DMS53 treated with DMSO at 0.1 percent for 48 hours (cell line): ENCODE measurements around the gene SLC35F3.
"Not testable (repeated sequence)": the region's sequence is repeated elsewhere in the genome, so short reads cannot be mapped to it uniquely, and the experiment has no call there.

Experiments
- DNase-seq: peaks from one replicate; lab custom pipeline; 2025; ENCODE audit not compliant: unreplicated experiment; lab: John Stamatoyannopoulos, UW

Gene SLC35F3

GRCh38 chr1:234185438-234185837 lies 281.0 kb downstream of the SLC35F3 start:
- DNase-seq = no peak

GRCh38 chr1:234186037-234186688 lies 281.7 kb downstream of the SLC35F3 start:
- DNase-seq = no peak

DNA sequence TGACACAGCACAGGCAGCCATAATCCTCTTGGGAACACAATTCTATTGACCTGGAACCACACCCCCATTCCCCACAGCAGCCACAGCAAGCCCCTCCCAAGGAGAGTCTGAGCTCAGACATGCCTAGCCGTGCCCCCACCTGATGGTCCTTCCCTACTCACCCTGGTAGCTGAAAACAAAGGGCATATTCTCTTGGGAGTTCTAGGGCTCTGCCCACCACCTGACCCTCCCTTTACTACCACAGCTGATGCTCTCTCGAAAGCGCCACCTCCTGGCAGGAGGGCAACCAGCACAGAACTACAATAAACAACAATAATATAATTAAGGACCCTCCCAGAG lies 283.9 kb downstream of the SLC35F3 start:
- DNase-seq = no peak

- no peak for DNase-seq
Measured at GRCh38 chr1:234197839-234198238, 293.4 kb downstream of the SLC35F3 start.

- no peak for DNase-seq
Measured at GRCh38 chr1:234199476-234200127, 295.1 kb downstream of the SLC35F3 start.

DNA sequence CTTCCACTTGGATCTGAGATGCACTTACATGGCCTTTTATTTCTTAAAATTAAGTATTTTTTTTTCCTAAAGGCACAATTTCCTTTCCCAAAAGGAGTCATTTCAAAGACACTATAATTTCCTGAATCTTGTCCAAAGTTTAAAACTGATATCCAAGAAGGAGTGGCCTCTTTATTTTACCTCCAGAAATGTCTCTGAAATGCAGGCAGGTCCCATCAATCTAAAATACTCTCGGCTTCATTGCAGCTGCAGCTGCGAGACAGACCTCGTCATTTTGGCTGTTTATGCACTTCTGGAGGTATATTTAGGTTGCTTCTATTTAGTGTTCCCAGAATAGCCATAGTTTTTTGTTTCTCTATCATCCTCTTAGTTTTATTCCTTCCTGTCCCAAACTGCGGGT lies 296.1 kb downstream of the SLC35F3 start:
- DNase-seq = no peak

- DNase-seq = no peak
Measured at GRCh38 chr1:234201600-234201999, 297.1 kb downstream of the SLC35F3 start.

DNA sequence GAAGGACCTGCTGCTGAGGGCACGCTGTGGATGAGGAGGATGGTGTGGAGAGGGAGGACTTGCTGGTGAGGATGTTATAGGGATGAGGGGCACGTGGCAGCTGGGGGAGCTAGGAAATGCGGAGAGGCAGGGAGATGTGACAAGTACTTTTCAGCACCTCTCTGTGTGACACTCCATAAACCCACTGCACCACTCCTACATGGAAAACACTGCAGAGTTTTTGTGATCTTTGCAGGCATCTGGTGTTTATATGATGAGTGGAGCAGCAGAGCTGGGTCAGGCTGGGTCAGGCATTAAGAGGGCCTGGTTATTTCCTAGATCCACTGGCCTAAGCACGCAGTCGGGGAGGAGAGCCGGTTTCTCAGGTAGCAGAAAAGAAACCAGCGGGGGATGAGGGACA lies 301.5 kb downstream of the SLC35F3 start:
- DNase-seq = no peak

DNA sequence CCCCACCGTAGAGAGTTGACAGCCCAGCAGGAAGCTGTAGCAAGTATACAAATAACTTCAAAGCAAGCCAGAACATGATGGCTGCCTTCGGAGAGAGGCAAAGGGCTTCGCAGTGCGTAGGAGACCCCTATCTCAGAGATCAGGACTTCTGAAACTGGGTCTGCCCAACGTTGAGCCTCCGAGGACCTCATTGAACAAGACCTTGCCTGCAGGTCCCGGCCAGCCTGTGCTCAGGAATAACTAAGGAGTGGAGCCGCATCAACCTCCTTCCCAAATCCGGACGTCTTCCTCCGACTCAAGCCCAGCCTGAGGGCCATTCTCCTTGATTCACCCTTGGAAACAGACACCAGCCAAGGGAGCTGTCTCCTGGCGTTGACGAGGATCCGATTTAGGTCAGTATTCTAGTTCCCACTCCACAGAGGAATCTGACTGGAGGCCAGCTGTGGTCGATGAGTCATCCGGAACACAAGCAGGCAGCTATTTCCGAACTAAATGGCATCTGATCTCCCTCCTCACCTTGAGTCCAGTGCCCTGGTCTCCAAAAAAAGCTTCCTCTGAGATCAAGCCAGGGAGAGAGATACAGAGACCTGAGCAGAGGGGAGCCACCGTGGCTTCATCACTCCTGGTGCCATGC lies 302.3 kb downstream of the SLC35F3 start:
- peak; percentile 77 for DNase-seq

- no peak for DNase-seq
Measured at GRCh38 chr1:234208351-234208750, 303.9 kb downstream of the SLC35F3 start.

- no peak for DNase-seq
Measured at GRCh38 chr1:234208791-234209190, 304.3 kb downstream of the SLC35F3 start.

DNA sequence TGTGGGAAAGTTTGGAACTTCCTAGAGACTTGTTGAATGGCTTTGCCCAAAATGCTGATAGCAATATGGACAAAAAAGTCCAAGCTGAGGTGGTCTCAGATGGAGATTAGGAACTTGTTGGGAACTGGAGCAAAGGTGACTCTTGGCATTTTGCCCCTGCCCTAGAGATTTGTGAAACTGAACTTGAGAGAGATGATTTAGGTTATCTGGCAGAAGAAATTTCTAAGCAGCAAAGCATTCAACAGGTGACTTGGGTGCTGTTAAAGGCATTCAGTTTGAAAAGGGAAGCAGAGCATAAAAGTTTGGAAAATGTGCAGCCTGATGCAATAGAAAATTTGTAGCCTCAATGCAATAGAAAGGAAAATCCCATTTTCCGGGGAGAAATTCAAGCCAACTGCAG lies 306.0 kb downstream of the SLC35F3 start:
- DNase-seq = not testable (repeated sequence)

DNA sequence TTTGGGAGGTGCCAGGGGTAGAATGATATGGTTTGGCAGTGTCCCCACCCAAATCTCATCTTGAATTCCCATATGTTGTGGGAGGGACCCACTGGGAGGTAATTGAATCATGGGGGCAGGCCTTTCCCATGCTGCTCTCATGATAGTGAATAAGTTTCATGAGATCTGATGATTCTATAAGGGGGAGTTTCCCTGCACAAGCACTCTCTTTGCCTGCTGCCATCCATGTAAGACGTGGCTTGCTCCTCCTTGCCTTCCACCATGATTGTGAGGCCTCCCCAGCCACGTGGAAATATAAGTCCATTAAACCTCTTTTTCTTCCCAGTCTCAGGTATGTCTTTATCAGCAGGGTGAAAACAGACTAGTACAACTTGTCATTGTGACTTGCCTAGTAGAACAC lies 307.4 kb downstream of the SLC35F3 start:
- DNase-seq = not testable (repeated sequence)

DNA sequence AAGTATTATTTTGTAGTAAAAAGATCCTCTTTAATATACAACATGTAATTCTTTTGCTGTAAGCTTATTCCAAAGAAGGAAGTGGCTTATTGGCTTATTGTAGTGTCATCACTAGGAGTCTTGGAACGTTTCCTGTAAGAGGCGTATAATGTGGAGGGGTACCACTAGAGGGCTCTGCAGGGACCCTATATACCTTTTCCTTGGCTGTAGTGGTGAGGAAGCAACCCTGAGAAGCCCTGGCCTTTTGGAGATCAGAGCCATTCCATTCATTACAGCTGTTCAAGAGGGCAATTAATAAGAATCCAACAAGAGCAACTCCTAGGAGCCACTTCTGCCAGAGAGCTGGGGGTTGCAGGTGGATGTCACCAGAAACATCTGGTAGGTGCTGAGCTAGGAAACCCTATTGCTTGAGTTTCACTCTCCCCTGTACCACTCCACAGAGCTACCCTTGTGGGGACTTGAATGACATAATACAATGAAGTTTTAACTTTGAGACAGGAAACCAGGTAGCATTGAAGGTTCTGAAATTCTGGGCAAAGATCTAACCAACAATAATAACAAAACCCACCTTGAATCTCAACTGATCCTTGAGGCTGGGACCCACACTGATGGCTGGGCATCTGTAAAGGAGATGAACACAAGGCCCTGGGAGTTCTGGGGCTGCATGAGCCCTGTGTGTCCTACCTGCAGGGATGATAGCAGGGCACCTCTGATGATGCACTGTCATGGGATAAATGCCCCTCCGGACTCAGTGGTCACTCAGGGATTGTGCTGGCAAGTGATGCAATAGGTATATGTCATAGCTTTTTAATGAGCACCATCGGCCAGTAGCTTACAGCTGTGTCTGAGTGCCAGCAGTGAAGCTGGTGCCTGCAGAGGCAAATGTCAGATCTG lies 308.5 kb downstream of the SLC35F3 start:
- peak; percentile 81 for DNase-seq

GRCh38 chr1:234213658-234214128 lies 309.2 kb downstream of the SLC35F3 start:
- no peak for DNase-seq

DNA sequence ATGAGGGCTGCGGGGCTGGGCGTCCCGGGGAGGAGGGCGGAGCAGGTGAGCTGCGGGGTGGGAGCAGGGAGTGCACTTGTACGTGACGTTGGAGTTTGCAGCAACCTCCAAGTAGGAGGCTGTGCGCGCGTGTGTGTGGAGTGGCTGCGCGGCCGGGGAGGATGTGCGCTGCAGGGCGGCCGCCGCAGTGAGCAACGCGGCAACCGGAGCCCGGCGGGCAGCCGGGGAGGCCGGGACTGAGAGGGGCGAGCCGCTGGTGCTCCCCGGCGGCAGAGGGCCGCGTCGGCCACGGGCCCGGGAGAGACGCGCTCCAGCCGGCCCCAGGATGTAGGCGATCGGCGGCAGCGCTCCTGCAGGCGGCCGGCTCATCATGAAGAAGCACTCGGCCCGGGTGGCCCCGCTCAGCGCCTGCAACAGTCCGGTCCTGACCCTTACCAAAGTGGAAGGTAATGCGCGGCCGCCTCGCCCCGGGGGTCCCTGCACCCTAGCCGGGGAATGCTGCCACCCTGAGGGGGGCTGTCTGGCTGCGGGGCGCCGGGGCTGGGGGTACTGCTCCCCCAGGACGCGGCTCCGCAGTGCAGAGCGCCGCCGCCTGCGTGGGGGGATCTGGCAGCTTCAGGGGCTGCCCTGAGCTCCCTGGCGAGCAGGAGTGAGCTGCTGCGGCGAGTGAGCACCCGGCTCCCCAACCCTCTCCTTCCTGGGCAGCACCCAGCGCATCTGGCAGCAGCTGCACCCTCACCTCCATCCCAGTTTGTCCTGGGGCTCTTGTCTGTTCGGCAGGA lies 309.8 kb downstream of the SLC35F3 start:
- peak; percentile 47 for DNase-seq

DNA sequence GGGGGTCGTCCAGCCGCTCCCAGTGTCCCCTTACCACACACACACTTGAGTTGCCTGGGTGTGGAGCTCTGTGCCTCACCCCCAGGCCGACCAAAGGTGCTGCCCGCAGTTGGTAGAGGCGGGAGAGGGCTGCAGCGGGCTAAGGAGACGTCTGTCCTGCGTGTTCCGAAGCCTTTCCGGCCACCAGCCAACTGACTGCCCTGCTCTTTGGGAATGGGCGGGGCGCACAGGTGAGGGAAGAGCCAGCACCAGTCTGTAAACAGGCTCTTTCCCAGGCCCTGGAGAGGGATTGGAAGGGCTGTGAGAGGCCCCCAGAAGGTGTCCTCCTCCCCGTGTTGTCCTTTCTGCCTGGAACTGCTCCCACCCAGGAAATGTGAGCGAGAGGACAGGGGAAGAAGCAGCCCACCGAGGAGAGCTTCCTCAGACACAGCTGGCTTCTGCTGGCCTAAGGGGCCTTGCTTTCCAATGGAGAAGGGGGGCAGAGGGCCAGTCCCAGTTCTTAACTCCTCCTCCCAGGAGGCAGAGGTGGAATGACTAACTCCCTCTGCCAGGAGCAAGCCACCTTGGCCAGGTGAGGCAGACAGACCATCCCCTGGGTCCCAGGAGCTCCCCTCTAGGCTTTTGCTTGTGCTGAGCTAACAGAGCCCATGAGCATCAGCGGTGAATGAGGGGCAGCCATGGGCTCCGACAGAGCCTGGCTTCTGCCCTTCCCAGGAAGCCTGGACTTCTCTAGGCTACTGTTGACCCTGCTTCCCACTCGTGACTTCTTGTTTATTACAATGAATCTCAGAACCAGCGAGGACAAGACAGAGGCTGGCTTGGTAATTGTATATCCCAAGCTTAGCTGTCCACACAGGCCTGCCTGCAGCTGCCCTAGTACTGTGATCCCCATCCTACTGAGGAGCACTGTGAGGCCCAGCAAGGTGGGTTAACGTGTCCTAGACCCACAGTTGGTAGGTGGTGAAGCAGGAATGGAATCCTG lies 310.7 kb downstream of the SLC35F3 start:
- DNase-seq = peak; percentile 81

DNA sequence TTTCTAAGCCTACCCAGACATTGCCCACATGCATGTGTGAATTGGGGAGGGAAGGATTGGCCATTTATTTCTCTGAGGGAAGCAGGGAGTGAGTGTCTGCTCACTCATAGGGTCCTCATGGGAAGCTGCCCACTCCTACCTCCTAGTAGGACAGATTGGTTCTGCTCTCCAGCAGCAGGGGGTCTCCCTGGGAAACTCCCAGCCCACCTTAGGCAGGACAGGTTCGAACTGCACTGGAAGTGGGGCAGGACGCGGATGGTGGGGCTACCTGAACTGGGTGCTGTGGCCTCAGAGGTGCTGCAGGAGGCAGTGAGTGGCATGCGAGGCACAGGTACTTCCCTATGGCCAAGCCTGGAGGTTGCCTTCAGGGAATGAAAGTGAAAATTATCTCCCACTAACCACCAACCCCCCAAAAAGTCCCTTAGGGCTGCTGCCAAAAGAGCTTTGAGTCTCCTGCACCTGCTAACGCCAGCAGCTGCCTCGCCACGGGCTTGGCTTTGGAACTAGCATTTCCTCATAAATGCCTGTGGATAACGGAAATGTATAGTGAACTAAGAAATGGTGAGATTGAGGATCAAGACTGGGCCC lies 311.7 kb downstream of the SLC35F3 start:
- DNase-seq = no peak

DNA sequence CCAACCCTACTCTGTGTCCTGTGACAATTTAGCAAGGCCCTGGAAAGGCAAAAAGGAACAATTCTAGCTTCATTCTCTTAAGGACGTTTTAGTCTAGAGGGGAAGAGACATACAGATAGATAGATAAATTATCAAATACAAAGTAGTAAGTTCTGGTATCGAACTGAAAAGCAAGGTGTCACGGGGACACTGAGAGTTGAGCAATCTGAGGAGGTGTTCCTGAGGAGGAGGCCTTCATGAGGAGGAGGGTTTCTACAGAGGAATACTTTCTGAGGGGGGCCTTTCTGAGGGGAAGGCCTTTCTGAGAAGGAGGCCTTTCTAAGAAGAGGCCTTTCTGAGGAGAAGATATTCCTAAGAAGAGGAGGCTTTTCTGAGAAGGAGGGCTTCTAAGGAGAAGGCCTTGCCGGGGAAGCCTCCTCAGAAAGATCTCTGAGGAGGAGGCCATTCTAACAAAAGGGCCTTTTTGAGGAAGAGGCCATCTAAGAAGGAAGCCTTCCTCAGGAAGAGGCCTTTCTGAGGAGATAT lies 312.9 kb downstream of the SLC35F3 start:
- no peak for DNase-seq
